A549 (cell line): ENCODE data around the gene GPI. TPM values are rescaled to one million over a fixed set of nuclear protein-coding genes. Genes with fewer than 3 reads are reported as not detected.

Source experiments
- ATAC-seq, 2 experiments: fragments of 200-7000 bp in 1 of 2; fragments of >200 bp in 1 of 2; cut with Nextera tagmentation in 1 of 2; cut with Tn5 transposase in 1 of 2; 3 replicates each; pipeline versions ENCODE4 v1.8.0 to v1.9.1; 2018 to 2020; ENCODE audit warnings: mild to moderate bottlenecking in 1 of 2, moderate library complexity in 1 of 2
- CTCF ChIA-PET: fragments of 300-600 bp; sonication (Branson Sonifier 250); formaldehyde crosslinking; extraction: SDS; loops from one replicate; lab custom pipeline; 2021; ENCODE audit warnings: antibody characterized with exemption, inconsistent platforms; lab: Yijun Ruan, JAX
- POLR2A ChIA-PET: fragments of 350-600 bp; formaldehyde crosslinking; extraction: SDS; loops from one replicate; lab custom pipeline; 2021; ENCODE audit warnings: antibody characterized with exemption, inconsistent platforms; lab: Yijun Ruan, JAX
- DNase-seq, 2 experiments: peaks; one replicate each; pipeline versions ENCODE4 v3.0.0 to v3.0.0-alpha.2; 2011 to 2016; ENCODE audit warnings: low read depth in 1 of 2, low spot score in 1 of 2
- FAIRE-seq: peaks from 2 replicates; lab custom pipeline; 2011; peaks lifted over from hg19 to GRCh38; lab: Jason Lieb, UNC
- H3K27ac ChIP-seq, 2 experiments: fragments of >200 bp; sonication (Bioruptor Twin); formaldehyde crosslinking; 3 replicates each; pipeline ENCODE4 v1.5.1; 2016 to 2017
- H3K4me1 ChIP-seq: fragments of >200 bp; sonication (Bioruptor Twin); formaldehyde crosslinking; 3 replicates; pipeline ENCODE4 v1.6.1; 2016
- H3K4me2 ChIP-seq: fragments of >200 bp; sonication (Bioruptor Twin); formaldehyde crosslinking; 3 replicates; pipeline ENCODE4 v1.6.1; 2016
- H3K4me3 ChIP-seq: fragments of >200 bp; sonication (Bioruptor Twin); formaldehyde crosslinking; 3 replicates; pipeline ENCODE4 v1.5.1; 2016
- H3K9me3 ChIP-seq: fragments of >200 bp; sonication (Bioruptor Twin); formaldehyde crosslinking; 3 replicates; pipeline ENCODE4 v1.6.1; 2016
- BHLHE40 ChIP-seq: IDR thresholded peaks from 2 replicates; pipeline ENCODE4 v1.6.1; 2012; ENCODE audit warnings: low read depth, low read length, inconsistent platforms
- CHD2 ChIP-seq: fragments of 150-350 bp; IDR thresholded peaks from 2 replicates; pipeline ENCODE4 v1.6.1; 2014; ENCODE audit warnings: low read length; ENCODE audit not compliant: partially characterized antibody
- CHD4 ChIP-seq: fragments of 200-600 bp; sonication (generic); IDR thresholded peaks from 2 replicates; pipeline ENCODE4 v1.6.1; 2016; ENCODE audit warnings: antibody characterized with exemption, mild to moderate bottlenecking, borderline replicate concordance
- EHMT2 ChIP-seq: fragments of 200-600 bp; sonication (generic); IDR thresholded peaks from 2 replicates; pipeline ENCODE4 v1.6.1; 2016; ENCODE audit warnings: antibody characterized with exemption, low read depth, mild to moderate bottlenecking, moderate library complexity
- ESRRA ChIP-seq: fragments of 150-350 bp; IDR thresholded peaks from 2 replicates; pipeline ENCODE4 v1.6.1; 2014; ENCODE audit warnings: mild to moderate bottlenecking, low read length, borderline replicate concordance
- FOSL2 ChIP-seq, 2 experiments: fragments of 450-650 bp in 1 of 2; fragments of >200 bp in 1 of 2; sonication (Bioruptor Twin) in 1 of 2; formaldehyde crosslinking; IDR thresholded peaks; 2 replicates each; pipeline versions ENCODE4 v1.5.0 to v1.6.1; 2016 to 2020; ENCODE audit warnings: mild to moderate bottlenecking in 1 of 2, moderate library complexity in 1 of 2
- FOXS1 ChIP-seq: fragments of 250-450 bp; sonication (Bioruptor Pico); IDR thresholded peaks from 2 replicates; pipeline ENCODE4 v1.5.0; 2020; ENCODE audit warnings: mild to moderate bottlenecking, moderate library complexity
- GATA3 ChIP-seq: IDR thresholded peaks from 2 replicates; pipeline ENCODE4 v1.6.1; 2012; ENCODE audit warnings: borderline replicate concordance
- HOXB13 ChIP-seq: fragments of 250-450 bp; sonication (Bioruptor Pico); IDR thresholded peaks from 2 replicates; pipeline ENCODE4 v1.5.0; 2020; ENCODE audit warnings: low read depth, mild to moderate bottlenecking, moderate library complexity
- HOXB5 ChIP-seq: fragments of 250-450 bp; sonication (Bioruptor Pico); IDR thresholded peaks from 2 replicates; pipeline ENCODE4 v1.5.0; 2020; ENCODE audit warnings: mild to moderate bottlenecking, moderate library complexity
- JUNB ChIP-seq: fragments of >200 bp; sonication (Bioruptor Twin); formaldehyde crosslinking; IDR thresholded peaks from 2 replicates; pipeline ENCODE4 v1.6.1; 2016
- KDM5A ChIP-seq: fragments of 200-600 bp; sonication (generic); IDR thresholded peaks from 2 replicates; pipeline ENCODE4 v1.6.1; 2016; ENCODE audit warnings: antibody characterized with exemption, mild to moderate bottlenecking
- MAFK ChIP-seq: fragments of 450-650 bp; IDR thresholded peaks from 2 replicates; pipeline ENCODE4 v1.6.1; 2014; ENCODE audit not compliant: partially characterized antibody
- NFE2L2 ChIP-seq: fragments of 150-350 bp; conservative IDR thresholded peaks from 2 replicates; pipeline ENCODE4 v1.6.1; 2014; ENCODE audit warnings: low read length
- NR3C1 ChIP-seq: fragments of >200 bp; sonication (Bioruptor Twin); formaldehyde crosslinking; IDR thresholded peaks from 3 replicates; pipeline ENCODE4 v1.6.1; 2017
- PHF8 ChIP-seq: fragments of 200-600 bp; sonication (generic); IDR thresholded peaks from 2 replicates; pipeline ENCODE4 v1.6.1; 2016; ENCODE audit warnings: low read depth, mild to moderate bottlenecking, antibody characterized with exemption, moderate library complexity, borderline replicate concordance
- RAD21 ChIP-seq, 2 experiments: fragments of >200 bp in 1 of 2; sonication (Bioruptor Twin) in 1 of 2; formaldehyde crosslinking in 1 of 2; IDR thresholded peaks in 1 of 2; conservative IDR thresholded peaks in 1 of 2; 2 replicates in 1 of 2; 3 replicates in 1 of 2; pipeline ENCODE4 v1.6.1; 2012 to 2018; ENCODE audit warnings: inconsistent platforms in 1 of 2
- RCOR1 ChIP-seq: fragments of 150-350 bp; IDR thresholded peaks from 2 replicates; pipeline ENCODE4 v1.6.1; 2014; ENCODE audit warnings: antibody characterized with exemption, low read length, low read depth
- RFX5 ChIP-seq: fragments of 450-650 bp; IDR thresholded peaks from 2 replicates; pipeline ENCODE4 v1.7.1; 2014; ENCODE audit warnings: antibody characterized with exemption, mild to moderate bottlenecking, moderate library complexity
- RNF2 ChIP-seq: fragments of 200-600 bp; sonication (generic); IDR thresholded peaks from 2 replicates; pipeline ENCODE4 v1.6.1; 2016; ENCODE audit warnings: low read depth, mild to moderate bottlenecking, antibody characterized with exemption, moderate library complexity, borderline replicate concordance
- SREBF2 ChIP-seq: fragments of 450-650 bp; IDR thresholded peaks from 2 replicates; pipeline ENCODE4 v1.6.1; 2014; ENCODE audit warnings: mild to moderate bottlenecking, moderate library complexity
- TP53 ChIP-seq: fragments of 250-450 bp; sonication (Bioruptor Pico); IDR thresholded peaks from 2 replicates; pipeline ENCODE4 v1.5.0; 2021; ENCODE audit warnings: mild to moderate bottlenecking, moderate library complexity
- ZSCAN20 ChIP-seq: fragments of 250-450 bp; sonication (Bioruptor Pico); IDR thresholded peaks from 2 replicates; pipeline ENCODE4 v1.8.0; 2022; ENCODE audit warnings: mild to moderate bottlenecking, moderate library complexity
- WGBS: methylation state at CpG from one replicate; pipeline ENCODE4 v1.1.6; 2017; ENCODE audit errors: missing lambda C conversion rate; 5-methylcytosine and 5-hydroxymethylcytosine counted together
- polyA plus RNA-seq, 4 experiments: library from polyadenylated mRNA; depleted of rRNA in 3 of 4; stranded (reverse); fragments of >200 nt; fragmentation: RNase III in 1 of 4; extraction: RNeasy Plus Mini Kit Qiagen cat#74134 plus additional on column Dnase treatment in 1 of 4; gene quantifications; 2 replicates in 3 of 4; 3 replicates in 1 of 4; pipeline ENCODE4 v1.2.3, GENCODE V29; 2011 to 2017
- TF ChIP-seq, protein P1 (sequence below): fragments of 450-650 bp; IDR thresholded peaks from 2 replicates; pipeline ENCODE4 v1.6.1; 2014; ENCODE audit warnings: antibody characterized with exemption
- TF ChIP-seq, protein P2 (sequence below): IDR thresholded peaks from 2 replicates; pipeline ENCODE4 v1.6.1; 2012
- TF ChIP-seq, protein P3 (sequence below): IDR thresholded peaks from 2 replicates; pipeline ENCODE4 v1.6.1; 2012; ENCODE audit warnings: low read depth, borderline replicate concordance
- TF ChIP-seq, protein P4 (sequence below): fragments of 150-350 bp; IDR thresholded peaks from 2 replicates; pipeline ENCODE4 v1.6.1; 2014; ENCODE audit warnings: low read depth, mild to moderate bottlenecking, low read length
- TF ChIP-seq, protein P5 (sequence below): fragments of >200 bp; sonication (Bioruptor Twin); formaldehyde crosslinking; IDR thresholded peaks from 3 replicates; pipeline ENCODE4 v1.5.1; 2016
- TF ChIP-seq, protein P6 (sequence below): fragments of >200 bp; sonication (Bioruptor Twin); formaldehyde crosslinking; IDR thresholded peaks from 3 replicates; pipeline ENCODE4 v1.6.1; 2016
- TF ChIP-seq, protein P7 (sequence below): fragments of >200 bp; sonication (Bioruptor Twin); formaldehyde crosslinking; IDR thresholded peaks from 2 replicates; pipeline ENCODE4 v1.6.1; 2016

GPI gene
- polyA plus RNA-seq, 2 of the 4 experiments (the other 2 are of a cell fraction), result 548 to 565 TPM

DNA sequence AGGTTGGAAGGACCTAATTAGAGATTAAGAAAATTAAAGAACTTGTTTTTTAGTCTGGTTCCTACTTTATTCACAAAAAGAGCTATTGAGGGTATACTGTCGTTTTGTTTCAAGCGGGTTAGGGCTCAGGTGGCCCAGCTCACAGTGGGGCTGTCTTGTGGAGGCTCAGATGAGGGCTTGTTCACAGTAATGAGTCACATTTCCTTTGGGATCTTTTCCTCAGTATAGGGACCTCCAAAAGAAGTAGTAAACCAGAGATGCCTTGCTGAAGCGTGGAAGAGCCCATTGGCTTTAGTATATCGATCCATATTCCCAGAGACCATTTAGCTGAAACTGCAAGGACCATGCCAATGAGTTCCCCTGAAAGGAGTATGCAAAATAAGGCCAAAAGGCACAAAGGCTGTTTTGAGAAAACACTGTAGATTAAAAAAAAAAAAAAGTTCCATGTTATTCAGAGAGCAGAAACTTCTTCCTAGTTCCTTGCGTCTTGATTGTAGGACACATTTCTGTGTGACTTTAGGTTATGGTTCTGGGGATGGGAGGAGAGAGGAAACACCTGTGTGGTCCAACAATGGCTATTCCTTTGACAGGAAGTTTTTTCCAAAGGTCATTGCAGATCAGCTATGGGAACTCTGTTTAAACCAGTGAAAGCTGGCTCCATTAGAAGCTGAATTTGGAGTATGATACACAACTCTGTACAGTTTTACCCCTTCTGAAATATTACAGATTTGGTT, 32.8 kb upstream of the GPI start:
- TF ChIP-seq MAFK (no peak), KDM5A (no peak), GATA3 (no peak), TP53 (no peak), BHLHE40 (no peak), SREBF2 (no peak), CHD2 (no peak), ESRRA (no peak), NR3C1 (no peak), NFE2L2 (no peak), HOXB5 (CRISPR knock-in tag) (no peak), HOXB13 (no peak), FOSL2 (IDR thresholded peaks at IDR 0.05) (no peak), FOSL2 (CRISPR knock-in tag; IDR thresholded peaks at IDR 0.05) (no peak), PHF8 (no peak)
- TF ChIP-seq, protein P1, sequence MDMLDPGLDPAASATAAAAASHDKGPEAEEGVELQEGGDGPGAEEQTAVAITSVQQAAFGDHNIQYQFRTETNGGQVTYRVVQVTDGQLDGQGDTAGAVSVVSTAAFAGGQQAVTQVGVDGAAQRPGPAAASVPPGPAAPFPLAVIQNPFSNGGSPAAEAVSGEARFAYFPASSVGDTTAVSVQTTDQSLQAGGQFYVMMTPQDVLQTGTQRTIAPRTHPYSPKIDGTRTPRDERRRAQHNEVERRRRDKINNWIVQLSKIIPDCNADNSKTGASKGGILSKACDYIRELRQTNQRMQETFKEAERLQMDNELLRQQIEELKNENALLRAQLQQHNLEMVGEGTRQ, result no peak
- TF ChIP-seq, protein P2, sequence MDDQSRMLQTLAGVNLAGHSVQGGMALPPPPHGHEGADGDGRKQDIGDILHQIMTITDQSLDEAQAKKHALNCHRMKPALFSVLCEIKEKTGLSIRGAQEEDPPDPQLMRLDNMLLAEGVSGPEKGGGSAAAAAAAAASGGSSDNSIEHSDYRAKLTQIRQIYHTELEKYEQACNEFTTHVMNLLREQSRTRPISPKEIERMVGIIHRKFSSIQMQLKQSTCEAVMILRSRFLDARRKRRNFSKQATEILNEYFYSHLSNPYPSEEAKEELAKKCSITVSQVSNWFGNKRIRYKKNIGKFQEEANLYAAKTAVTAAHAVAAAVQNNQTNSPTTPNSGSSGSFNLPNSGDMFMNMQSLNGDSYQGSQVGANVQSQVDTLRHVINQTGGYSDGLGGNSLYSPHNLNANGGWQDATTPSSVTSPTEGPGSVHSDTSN, result no peak
- TF ChIP-seq, protein P3, sequence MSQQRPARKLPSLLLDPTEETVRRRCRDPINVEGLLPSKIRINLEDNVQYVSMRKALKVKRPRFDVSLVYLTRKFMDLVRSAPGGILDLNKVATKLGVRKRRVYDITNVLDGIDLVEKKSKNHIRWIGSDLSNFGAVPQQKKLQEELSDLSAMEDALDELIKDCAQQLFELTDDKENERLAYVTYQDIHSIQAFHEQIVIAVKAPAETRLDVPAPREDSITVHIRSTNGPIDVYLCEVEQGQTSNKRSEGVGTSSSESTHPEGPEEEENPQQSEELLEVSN, result no peak
- TF ChIP-seq, protein P4, sequence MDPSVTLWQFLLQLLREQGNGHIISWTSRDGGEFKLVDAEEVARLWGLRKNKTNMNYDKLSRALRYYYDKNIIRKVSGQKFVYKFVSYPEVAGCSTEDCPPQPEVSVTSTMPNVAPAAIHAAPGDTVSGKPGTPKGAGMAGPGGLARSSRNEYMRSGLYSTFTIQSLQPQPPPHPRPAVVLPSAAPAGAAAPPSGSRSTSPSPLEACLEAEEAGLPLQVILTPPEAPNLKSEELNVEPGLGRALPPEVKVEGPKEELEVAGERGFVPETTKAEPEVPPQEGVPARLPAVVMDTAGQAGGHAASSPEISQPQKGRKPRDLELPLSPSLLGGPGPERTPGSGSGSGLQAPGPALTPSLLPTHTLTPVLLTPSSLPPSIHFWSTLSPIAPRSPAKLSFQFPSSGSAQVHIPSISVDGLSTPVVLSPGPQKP, result no peak
- CTCF ChIA-PET, result interaction anchor here (0.5 to 25.0 kb wide), 10 partner anchors 11 to 118 kb away, joined by 3 to 348 read pairs (median 4); no protein-coding TSS in a partner anchor
- WGBS, result 84% methylated on average over 5 of the region's 5 CpGs
- POLR2A ChIA-PET, result interaction anchor here (0.5 kb wide), 1 partner anchor 125 kb away, joined by 3 read pairs; no protein-coding TSS in a partner anchor
- no peak overlapping the region for H3K4me3 ChIP-seq
- FAIRE-seq (no peak), ATAC-seq (no peak), DNase-seq (no peak)
- H3K4me2 ChIP-seq, result no peak overlapping the region
- H3K9me3 ChIP-seq, result no peaks in the 10 kb centered on the region
- H3K27ac ChIP-seq, result no peak overlapping the region
- peaks cover 5% of the 10 kb centered on the region; the same call in 2 of the 3 replicates for H3K4me1 ChIP-seq

DNA sequence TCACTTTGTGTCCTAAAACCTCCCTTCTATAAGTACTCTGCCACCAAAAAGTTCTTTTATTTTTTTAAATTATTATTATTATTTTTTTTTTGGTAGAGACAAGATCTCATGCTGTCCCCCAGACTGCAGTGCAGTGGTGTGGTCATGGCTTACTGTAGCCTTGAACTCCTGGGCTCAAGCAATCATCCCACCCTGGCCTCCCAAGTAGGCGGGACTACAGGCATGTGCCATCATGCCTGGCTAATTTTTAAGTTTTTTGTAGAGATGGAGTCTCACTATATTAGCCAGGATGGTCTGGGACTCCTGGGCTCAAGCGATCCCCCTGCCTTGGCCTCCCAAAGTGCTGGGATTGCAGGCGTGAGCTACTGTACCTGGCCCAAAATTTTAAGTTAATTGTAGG, 29.1 kb upstream of the GPI start:
- 92% methylated on average over 3 of the region's 3 CpGs for WGBS
- ATAC-seq, result no peak; a peak in 2 of 6 replicates
- Histone ChIP-seq H3K9me3 (no peaks in the 10 kb centered on the region), H3K4me3 (no peak overlapping the region), H3K4me1 (peaks cover 5% of the 10 kb centered on the region; the same call in 2 of the 3 replicates), H3K27ac (no peak overlapping the region), H3K4me2 (no peak overlapping the region)
- CTCF ChIA-PET, result interaction anchor here (0.6 to 25.0 kb wide), 27 partner anchors 8 to 1524 kb away, joined by 3 to 348 read pairs (median 4); no protein-coding TSS in a partner anchor
- DNase-seq, result no peak
- POLR2A ChIA-PET, result no interaction called here
- no peak for FAIRE-seq
- no peak for TF ChIP-seq RCOR1
- no peak for TF ChIP-seq RNF2
- TF ChIP-seq ZSCAN20 (CRISPR knock-in tag), result no peak
- no peak for TF ChIP-seq CHD4
- no peak for TF ChIP-seq PHF8
- TF ChIP-seq, protein P5, sequence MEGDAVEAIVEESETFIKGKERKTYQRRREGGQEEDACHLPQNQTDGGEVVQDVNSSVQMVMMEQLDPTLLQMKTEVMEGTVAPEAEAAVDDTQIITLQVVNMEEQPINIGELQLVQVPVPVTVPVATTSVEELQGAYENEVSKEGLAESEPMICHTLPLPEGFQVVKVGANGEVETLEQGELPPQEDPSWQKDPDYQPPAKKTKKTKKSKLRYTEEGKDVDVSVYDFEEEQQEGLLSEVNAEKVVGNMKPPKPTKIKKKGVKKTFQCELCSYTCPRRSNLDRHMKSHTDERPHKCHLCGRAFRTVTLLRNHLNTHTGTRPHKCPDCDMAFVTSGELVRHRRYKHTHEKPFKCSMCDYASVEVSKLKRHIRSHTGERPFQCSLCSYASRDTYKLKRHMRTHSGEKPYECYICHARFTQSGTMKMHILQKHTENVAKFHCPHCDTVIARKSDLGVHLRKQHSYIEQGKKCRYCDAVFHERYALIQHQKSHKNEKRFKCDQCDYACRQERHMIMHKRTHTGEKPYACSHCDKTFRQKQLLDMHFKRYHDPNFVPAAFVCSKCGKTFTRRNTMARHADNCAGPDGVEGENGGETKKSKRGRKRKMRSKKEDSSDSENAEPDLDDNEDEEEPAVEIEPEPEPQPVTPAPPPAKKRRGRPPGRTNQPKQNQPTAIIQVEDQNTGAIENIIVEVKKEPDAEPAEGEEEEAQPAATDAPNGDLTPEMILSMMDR, result no peak
- no peak for TF ChIP-seq HOXB5 (CRISPR knock-in tag)
- no peak for TF ChIP-seq RAD21 (conservative IDR thresholded peaks at IDR 0.05 in 1 of 2, IDR thresholded peaks at IDR 0.05 in 1 of 2)
- TF ChIP-seq, protein P6, sequence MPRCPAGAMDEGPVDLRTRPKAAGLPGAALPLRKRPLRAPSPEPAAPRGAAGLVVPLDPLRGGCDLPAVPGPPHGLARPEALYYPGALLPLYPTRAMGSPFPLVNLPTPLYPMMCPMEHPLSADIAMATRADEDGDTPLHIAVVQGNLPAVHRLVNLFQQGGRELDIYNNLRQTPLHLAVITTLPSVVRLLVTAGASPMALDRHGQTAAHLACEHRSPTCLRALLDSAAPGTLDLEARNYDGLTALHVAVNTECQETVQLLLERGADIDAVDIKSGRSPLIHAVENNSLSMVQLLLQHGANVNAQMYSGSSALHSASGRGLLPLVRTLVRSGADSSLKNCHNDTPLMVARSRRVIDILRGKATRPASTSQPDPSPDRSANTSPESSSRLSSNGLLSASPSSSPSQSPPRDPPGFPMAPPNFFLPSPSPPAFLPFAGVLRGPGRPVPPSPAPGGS, result no peak
- no peak for TF ChIP-seq HOXB13
- TF ChIP-seq, protein P7, sequence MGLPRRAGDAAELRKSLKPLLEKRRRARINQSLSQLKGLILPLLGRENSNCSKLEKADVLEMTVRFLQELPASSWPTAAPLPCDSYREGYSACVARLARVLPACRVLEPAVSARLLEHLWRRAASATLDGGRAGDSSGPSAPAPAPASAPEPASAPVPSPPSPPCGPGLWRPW, result no peak
- no peak for TF ChIP-seq FOXS1 (CRISPR knock-in tag)
- no peak for TF ChIP-seq JUNB
- TF ChIP-seq SREBF2, result no peak
- no peak for TF ChIP-seq RFX5
- TF ChIP-seq EHMT2, result no peak
